OCI-LY7 (cell line): ENCODE results near the gene RNF138.

ENCODE experiments used
- EZH2phosphoT487 ChIP-seq: fragments of 200-600 bp; sonication (generic); IDR thresholded peaks from 2 replicates; pipeline ENCODE4 v1.6.1; 2018; ENCODE audit warnings: low read depth, borderline replicate concordance, mild to moderate bottlenecking, mixed run types, antibody characterized with exemption, low read length, moderate library complexity, mixed read lengths
- TF ChIP-seq, protein P1 (sequence below): fragments of 200-600 bp; sonication (generic); conservative IDR thresholded peaks from 2 replicates; pipeline ENCODE4 v1.5.1; 2014; ENCODE audit warnings: mild to moderate bottlenecking, antibody characterized with exemption, low read length, moderate library complexity, mixed read lengths

GRCh38 chr18:32112826-32113225 lies 21.2 kb downstream of the RNF138 start:
- TF ChIP-seq, protein P1, sequence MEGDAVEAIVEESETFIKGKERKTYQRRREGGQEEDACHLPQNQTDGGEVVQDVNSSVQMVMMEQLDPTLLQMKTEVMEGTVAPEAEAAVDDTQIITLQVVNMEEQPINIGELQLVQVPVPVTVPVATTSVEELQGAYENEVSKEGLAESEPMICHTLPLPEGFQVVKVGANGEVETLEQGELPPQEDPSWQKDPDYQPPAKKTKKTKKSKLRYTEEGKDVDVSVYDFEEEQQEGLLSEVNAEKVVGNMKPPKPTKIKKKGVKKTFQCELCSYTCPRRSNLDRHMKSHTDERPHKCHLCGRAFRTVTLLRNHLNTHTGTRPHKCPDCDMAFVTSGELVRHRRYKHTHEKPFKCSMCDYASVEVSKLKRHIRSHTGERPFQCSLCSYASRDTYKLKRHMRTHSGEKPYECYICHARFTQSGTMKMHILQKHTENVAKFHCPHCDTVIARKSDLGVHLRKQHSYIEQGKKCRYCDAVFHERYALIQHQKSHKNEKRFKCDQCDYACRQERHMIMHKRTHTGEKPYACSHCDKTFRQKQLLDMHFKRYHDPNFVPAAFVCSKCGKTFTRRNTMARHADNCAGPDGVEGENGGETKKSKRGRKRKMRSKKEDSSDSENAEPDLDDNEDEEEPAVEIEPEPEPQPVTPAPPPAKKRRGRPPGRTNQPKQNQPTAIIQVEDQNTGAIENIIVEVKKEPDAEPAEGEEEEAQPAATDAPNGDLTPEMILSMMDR = no peak
- TF ChIP-seq EZH2phosphoT487 = no peak
